Activated T-helper 2 cell treated with anti-CD3 and anti-CD28 coated beads, Interferon-gamma antibody, Interleukin-2, Interleukin-4, amounts not matched to agents 10 μg/mL and 5 μg/mL and 100 μg/mL, durations not matched to agents 14 hours and 24 hours and 36 hours (primary cell): Measurements from ENCODE around the gene INSM1. TPM values are rescaled to one million over a fixed set of nuclear protein-coding genes. Genes with fewer than 3 reads are reported as not detected.

Source experiments
- DNase-seq: peaks from one replicate; pipeline ENCODE4 v3.0.0; 2021; ENCODE audit warnings: low spot score
- H3K27ac Mint-ChIP-seq: one replicate; pipeline ENCODE4 v1.8.0; 2021; ENCODE audit warnings: mixed read lengths
- H3K27me3 Mint-ChIP-seq: one replicate; pipeline ENCODE4 v1.8.0; 2021; ENCODE audit warnings: low read depth, mixed read lengths
- H3K36me3 Mint-ChIP-seq: one replicate; pipeline ENCODE4 v1.8.0; 2021; ENCODE audit warnings: low read depth, mixed read lengths
- H3K4me1 Mint-ChIP-seq: one replicate; pipeline ENCODE4 v1.8.0; 2021; ENCODE audit warnings: low read depth, mixed read lengths
- H3K4me3 Mint-ChIP-seq: one replicate; pipeline ENCODE4 v1.8.0; 2021; ENCODE audit warnings: low read depth, mild to moderate bottlenecking, moderate library complexity, mixed read lengths
- H3K9me3 Mint-ChIP-seq: one replicate; pipeline ENCODE4 v1.8.0; 2021; ENCODE audit warnings: mixed read lengths
- intact Hi-C: fragments of 100-400 bp; cut with micrococcal nuclease; formaldehyde crosslinking; loops from one replicate; pipeline ENCODE4 v1.15.1; 2023
- total RNA-seq: library from RNA; stranded (reverse); gene quantifications from 2 replicates; pipeline ENCODE4 v1.2.3, GENCODE V29; 2022

The INSM1 gene, protein sequence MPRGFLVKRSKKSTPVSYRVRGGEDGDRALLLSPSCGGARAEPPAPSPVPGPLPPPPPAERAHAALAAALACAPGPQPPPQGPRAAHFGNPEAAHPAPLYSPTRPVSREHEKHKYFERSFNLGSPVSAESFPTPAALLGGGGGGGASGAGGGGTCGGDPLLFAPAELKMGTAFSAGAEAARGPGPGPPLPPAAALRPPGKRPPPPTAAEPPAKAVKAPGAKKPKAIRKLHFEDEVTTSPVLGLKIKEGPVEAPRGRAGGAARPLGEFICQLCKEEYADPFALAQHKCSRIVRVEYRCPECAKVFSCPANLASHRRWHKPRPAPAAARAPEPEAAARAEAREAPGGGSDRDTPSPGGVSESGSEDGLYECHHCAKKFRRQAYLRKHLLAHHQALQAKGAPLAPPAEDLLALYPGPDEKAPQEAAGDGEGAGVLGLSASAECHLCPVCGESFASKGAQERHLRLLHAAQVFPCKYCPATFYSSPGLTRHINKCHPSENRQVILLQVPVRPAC
- 31.5 and 32.1 TPM in 2 replicates for total RNA-seq

DNA sequence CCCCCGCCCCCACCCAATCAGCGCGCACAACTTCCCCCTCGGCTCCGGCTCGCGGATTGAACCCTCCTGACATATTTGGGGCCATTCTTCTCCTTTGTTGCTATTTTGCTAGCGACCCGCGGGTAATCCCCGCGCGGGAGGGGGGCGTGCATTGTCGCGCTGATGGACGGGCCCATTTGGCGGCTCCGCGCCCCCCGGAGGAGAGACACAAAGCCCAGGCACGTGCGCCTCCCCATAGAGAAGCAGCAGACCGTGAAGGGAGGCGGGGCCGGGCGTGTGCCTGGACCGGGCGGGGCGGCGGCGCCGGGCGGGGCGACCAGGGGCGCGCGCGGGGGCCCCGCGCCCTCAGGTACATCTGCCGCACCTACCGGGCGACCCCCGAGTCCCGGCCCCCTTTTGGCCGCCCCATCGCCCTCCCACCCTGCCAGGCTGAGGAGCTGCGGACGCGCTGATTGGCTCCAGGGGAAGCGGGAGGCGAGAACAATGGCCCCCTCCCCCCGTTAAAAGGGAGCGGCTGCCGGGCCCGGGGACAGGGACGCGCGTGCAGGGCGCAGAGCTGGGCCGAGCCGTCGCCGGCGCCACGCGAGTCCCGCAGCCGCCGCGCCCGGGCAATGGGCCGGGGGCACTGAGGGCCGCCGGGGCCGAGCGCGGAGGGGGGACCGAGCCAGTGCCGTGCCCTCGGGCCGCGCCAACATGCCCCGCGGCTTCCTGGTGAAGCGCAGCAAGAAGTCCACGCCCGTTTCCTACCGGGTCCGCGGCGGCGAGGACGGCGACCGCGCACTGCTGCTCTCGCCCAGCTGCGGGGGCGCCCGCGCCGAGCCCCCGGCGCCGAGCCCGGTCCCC, at the start of gene INSM1:
Gene INSM1, plus strand, starts transcription at position 530 of the 843 bp plus-strand sequence. Its CDS starts 164 bp downstream, at position 694.
- H3K9me3 Mint-ChIP-seq, result no peaks in the 10 kb centered on the region
- peak within 1 kb of the TSS; percentile 84 for H3K4me3 Mint-ChIP-seq
- peaks cover 57% of the 10 kb centered on the region for H3K27me3 Mint-ChIP-seq
- peaks cover 22% of the 10 kb centered on the region for H3K36me3 Mint-ChIP-seq
- peaks cover 28% of the 10 kb centered on the region for H3K4me1 Mint-ChIP-seq
- intact Hi-C loops, result loop anchor here (2.0 to 10.0 kb wide), 6 partner anchors 45 to 1140 kb away; partner anchors contain the start of gene NKX2-4
- peak within 1 kb of the TSS; percentile 93 for H3K27ac Mint-ChIP-seq
- DNase-seq, result no peak

DNA sequence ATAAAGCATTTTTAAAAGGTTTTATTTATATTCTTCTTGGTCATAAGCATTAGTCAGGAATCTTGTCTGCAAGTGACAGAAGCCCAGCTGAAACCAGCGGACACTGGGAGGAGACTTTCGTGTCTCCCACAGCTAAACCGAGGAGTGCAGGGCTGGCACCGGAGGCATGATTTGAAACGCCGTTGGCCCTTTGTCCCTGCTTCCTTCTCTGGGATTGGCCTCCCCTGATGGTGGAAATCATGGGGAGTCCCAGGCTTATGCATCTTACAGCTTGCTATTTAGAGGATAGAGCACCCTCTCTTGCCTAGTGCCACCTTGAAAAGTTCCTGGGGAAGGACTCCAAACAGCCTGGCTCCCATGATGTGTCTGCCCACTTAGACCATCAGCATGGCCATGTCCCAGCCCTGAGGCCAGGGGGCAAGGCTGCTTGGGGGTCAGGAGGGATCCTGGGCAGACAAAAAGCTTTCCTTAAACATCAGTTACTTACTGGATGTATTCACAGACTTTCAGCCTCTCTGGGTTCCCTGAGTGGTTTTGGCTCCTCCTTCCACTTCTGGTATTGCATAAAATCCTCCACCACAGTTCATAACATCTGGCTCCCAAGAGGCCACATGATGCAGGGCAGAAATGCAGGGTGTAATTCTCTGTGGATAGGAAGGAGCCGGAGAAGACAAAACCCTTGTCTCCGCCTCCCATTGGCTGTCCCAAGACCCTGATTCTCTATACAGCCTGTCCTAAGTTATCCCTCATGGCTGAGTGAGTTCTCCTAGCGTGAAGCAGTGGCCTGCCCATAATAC, 49.3 kb upstream of the INSM1 start:
- Mint-ChIP-seq H3K9me3 (no peaks in the 10 kb centered on the region), H3K4me3 (no peak overlapping the region), H3K27me3 (no peaks in the 10 kb centered on the region), H3K4me1 (no peaks in the 10 kb centered on the region), H3K36me3 (no peaks in the 10 kb centered on the region), H3K27ac (no peak overlapping the region)
- intact Hi-C loops, result no loop called here
- DNase-seq, result no peak

DNA sequence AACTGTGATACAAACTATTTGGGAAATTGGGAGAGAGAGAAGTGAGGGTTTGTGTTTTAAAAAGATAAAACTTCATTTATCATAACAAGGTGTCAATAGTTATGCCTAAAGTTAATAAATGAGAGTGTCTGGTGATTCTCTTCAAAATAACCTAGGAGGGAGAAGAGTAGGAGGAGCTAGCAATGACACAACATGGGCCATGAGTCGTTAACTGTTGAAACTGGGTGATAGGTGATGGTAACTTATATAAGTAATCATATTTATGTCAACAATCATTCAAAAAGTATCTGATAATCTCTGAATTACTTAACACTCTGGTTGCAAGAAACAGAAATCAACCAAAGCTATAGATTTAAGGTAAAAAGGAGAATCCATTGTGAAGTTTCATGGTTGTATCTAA, 46.8 kb upstream of the INSM1 start:
- intact Hi-C loops, result no loop called here
- H3K27ac Mint-ChIP-seq, result no peak overlapping the region
- no peak overlapping the region for H3K4me3 Mint-ChIP-seq
- H3K27me3 Mint-ChIP-seq, result peaks cover 6% of the 10 kb centered on the region
- DNase-seq, result no peak
- no peaks in the 10 kb centered on the region for H3K4me1 Mint-ChIP-seq
- no peaks in the 10 kb centered on the region for H3K36me3 Mint-ChIP-seq
- no peaks in the 10 kb centered on the region for H3K9me3 Mint-ChIP-seq

DNA sequence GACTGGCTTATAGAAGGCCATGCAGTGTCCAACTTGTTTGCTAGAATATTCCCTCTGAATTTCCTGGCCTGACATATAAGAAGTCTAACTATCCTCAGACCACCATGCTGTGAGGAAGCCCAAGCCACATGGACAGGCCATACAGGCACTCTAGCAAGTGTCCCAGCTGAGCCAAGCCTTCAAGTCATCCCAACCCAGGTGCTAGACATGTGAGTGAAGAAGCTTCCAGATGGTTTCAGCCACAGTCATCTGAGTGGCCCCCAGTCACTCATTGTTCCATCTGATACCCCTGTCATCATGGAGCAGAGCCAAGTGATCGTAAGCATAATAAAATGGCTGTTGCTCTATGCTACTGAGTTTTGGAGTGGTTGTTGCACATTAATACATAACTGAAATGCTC, 46.0 kb upstream of the INSM1 start:
- no peaks in the 10 kb centered on the region for H3K36me3 Mint-ChIP-seq
- no peak overlapping the region for H3K27ac Mint-ChIP-seq
- no peak for DNase-seq
- H3K27me3 Mint-ChIP-seq, result peaks cover 6% of the 10 kb centered on the region
- no peak overlapping the region for H3K4me3 Mint-ChIP-seq
- intact Hi-C loops, result no loop called here
- H3K9me3 Mint-ChIP-seq, result no peaks in the 10 kb centered on the region
- no peaks in the 10 kb centered on the region for H3K4me1 Mint-ChIP-seq

DNA sequence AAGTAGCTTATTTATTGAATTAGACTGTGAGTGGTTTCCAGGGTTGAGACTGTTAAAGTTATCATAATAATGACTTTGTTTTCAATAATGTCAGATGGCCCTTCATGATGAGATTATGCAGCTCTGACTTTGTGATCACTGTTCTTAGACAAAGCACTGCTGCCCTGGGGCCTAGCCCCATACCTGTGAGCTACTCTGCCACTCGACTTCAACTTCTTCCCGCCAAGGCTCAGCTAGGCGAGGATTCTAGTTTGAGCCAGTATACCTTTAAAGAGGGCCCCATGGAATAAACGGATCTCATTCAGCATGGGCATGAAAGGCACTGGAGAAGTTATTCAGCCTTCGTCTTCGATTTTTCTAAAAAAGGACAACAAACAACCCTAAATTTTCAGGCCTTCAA, 45.0 kb upstream of the INSM1 start:
- Mint-ChIP-seq H3K4me3 (no peak overlapping the region), H3K4me1 (no peaks in the 10 kb centered on the region), H3K36me3 (no peaks in the 10 kb centered on the region), H3K27ac (no peak overlapping the region), H3K27me3 (peaks cover 9% of the 10 kb centered on the region), H3K9me3 (no peaks in the 10 kb centered on the region)
- intact Hi-C loops, result no loop called here
- no peak for DNase-seq

DNA sequence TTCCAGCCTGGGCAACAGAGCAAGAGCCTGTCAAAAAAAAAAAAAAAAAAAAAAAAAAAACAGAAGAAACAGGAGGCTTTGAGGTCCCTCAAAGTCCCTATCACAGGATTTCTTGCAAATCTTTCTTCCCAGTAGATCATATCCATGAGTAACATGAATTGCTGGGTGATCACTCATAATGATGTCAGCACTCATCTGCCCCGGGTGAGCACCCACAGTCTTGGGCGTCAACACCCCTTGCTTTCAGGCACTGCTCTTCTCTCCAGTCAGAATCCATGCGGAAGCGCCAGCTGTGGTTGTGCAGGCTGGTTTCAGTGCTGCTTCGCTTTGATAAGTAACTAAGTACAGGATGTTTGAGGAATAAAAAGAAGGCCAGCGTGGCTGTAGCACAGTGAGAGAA, 40.2 kb upstream of the INSM1 start:
- Mint-ChIP-seq H3K4me3 (no peak overlapping the region), H3K27me3 (peaks cover 11% of the 10 kb centered on the region), H3K36me3 (no peaks in the 10 kb centered on the region), H3K27ac (no peak overlapping the region), H3K4me1 (no peaks in the 10 kb centered on the region), H3K9me3 (no peaks in the 10 kb centered on the region)
- intact Hi-C loops, result no loop called here
- DNase-seq, result no peak

DNA sequence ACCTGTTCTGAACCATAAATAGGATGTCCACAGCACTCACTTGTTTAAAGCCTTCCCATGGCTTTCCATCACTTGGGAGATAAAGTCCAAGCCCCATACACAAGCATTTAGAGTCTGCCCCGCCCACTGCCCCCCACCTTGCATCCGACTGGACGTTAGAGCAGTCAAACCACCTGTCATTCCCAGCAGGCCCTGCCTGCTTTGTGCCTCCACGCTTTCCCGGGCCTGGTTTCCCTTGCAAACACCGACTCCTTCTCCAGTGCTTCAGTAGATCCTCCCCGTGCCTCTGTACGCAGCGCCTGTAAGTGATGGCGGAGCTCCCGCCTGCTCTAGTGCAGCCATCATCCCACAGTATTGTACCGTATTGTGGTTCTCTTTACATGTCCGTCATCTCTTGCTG, 38.3 kb upstream of the INSM1 start:
- Mint-ChIP-seq H3K27ac (no peak overlapping the region), H3K4me1 (peaks cover under 1% of the 10 kb centered on the region), H3K27me3 (peaks cover 13% of the 10 kb centered on the region), H3K4me3 (no peak overlapping the region), H3K9me3 (no peaks in the 10 kb centered on the region), H3K36me3 (no peaks in the 10 kb centered on the region)
- DNase-seq, result no peak
- intact Hi-C loops, result no loop called here

DNA sequence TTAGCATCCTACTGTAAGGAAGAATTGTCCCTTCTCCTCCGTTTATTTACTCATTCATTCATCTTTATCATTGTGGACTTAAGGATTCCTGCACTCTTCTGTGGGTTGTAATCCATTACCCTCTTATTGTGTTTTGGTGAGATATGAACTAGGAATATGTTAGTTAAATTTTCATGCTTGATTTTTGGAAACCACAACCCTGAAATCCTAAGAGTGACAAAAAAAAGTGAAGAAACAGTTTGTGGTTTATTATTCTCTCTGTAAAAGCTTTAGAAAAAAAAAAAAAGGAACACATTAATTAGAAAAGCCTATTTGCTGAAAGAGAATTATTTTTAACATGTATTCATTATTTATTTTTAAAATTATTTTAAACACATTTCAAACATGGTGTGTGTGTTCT, 36.7 kb upstream of the INSM1 start:
- no peak overlapping the region for H3K27ac Mint-ChIP-seq
- H3K36me3 Mint-ChIP-seq, result no peaks in the 10 kb centered on the region
- DNase-seq, result no peak
- peaks cover 2% of the 10 kb centered on the region for H3K4me1 Mint-ChIP-seq
- H3K4me3 Mint-ChIP-seq, result no peak overlapping the region
- H3K9me3 Mint-ChIP-seq, result no peaks in the 10 kb centered on the region
- intact Hi-C loops, result no loop called here
- H3K27me3 Mint-ChIP-seq, result peaks cover 7% of the 10 kb centered on the region

DNA sequence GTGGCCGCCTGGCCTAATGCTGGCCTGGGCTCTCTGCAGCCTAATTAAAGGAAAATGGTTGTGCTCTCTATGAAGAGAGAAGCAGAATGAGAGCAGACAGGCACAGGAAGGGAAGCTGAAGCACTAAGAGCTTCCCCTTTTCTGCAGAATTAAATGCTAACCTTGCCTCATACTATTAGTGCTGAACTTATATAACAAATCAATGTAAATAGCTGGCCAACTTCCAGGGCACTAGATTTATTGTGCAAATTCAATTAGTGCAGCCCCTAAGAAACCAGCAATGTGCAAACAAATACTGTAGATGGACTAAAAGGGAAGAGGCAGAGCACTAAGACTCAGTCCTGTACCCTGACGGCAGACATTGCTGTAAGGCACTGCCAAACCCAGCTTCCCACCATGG, 36.1 kb upstream of the INSM1 start:
- intact Hi-C loops, result no loop called here
- Mint-ChIP-seq H3K36me3 (no peaks in the 10 kb centered on the region), H3K27ac (no peak overlapping the region), H3K4me3 (no peak overlapping the region), H3K27me3 (peaks cover 7% of the 10 kb centered on the region), H3K9me3 (no peaks in the 10 kb centered on the region), H3K4me1 (peaks cover 2% of the 10 kb centered on the region)
- no peak for DNase-seq

DNA sequence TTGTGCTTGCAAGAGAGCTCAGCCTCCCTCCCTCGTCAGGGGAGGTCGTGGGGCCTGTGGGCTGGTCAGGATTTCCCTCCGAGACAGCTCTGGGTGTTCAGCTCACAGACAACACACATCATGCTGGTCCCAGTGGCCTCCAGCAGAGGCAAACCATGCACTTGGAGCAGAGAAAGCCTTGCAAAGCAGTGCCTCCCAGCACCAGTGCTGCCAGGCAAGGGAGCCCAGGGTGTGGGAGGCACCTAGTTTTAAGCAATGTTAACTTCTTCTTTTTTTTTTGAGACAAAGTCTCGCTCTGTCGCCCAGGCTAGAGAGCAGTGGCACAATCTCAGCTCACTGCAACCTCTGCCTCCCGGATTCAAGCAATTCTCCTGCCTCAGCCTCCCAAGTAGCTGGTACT, 34.0 kb upstream of the INSM1 start:
- Mint-ChIP-seq H3K27ac (no peak overlapping the region), H3K36me3 (no peaks in the 10 kb centered on the region), H3K4me3 (no peak overlapping the region), H3K27me3 (peaks cover 5% of the 10 kb centered on the region), H3K4me1 (peaks cover 2% of the 10 kb centered on the region), H3K9me3 (no peaks in the 10 kb centered on the region)
- intact Hi-C loops, result no loop called here
- no peak for DNase-seq

DNA sequence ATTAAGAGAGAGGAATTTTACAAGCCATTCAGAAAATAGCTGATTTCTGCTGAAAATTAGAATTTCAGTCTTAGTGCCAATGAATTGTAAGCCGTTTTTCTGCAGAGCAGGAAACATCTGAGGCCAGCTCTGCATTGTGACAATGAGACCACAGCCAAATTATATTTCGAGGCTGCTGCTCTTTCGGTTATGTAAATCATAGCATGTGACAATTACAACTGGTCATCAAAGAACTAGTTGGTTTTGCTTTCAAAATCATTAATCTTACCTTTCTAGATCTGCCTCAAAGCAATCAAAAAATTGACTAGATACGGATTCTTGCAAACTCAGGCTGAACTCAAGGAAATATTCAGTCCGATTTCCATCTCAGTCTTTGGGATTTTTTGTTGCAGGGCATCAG, 33.4 kb upstream of the INSM1 start:
- Mint-ChIP-seq H3K27ac (no peak overlapping the region), H3K27me3 (peaks cover 5% of the 10 kb centered on the region), H3K9me3 (no peaks in the 10 kb centered on the region), H3K36me3 (no peaks in the 10 kb centered on the region), H3K4me3 (no peak overlapping the region), H3K4me1 (peaks cover 2% of the 10 kb centered on the region)
- no peak for DNase-seq
- intact Hi-C loops, result no loop called here

DNA sequence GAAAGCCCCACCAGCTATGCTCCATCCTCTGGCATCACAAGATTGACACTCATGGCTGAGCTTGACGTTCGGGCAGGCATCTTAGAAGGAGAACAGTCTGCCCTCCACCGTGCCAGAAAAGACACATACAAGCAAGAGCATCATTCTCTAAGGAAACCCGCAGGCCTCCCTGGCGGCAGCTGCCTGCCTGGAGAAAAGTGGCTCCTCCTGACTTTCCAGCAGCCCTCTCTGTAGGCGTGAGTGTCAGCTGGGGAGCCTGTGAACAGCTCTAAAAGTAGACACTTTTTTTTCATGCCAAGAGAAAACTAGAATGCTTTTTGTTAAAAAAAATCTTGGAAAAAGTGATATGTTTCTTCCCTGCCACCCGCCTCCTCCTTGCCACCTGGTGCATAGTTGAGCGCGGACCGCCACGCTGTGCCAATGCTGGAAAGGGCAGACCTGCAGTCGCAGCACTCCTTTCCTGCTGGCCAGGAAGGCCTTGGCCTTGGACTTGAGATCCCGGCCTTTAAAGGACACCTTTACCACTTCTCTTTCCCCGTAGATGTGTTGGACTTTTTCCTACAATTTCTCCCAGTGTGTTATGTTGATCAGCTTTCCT, 29.7 kb upstream of the INSM1 start:
- no peak for DNase-seq
- Mint-ChIP-seq H3K27me3 (peaks cover 2% of the 10 kb centered on the region), H3K27ac (no peak overlapping the region), H3K9me3 (no peaks in the 10 kb centered on the region), H3K36me3 (no peaks in the 10 kb centered on the region), H3K4me3 (no peak overlapping the region), H3K4me1 (peaks cover 2% of the 10 kb centered on the region)
- intact Hi-C loops, result no loop called here
